Progenitor cell of endocrine pancreas (in vitro differentiated cells): ENCODE data around the gene ABCB4. TPM values are rescaled to one million over a fixed set of nuclear protein-coding genes. Genes with fewer than 3 reads are reported as not detected.

Experiments
- DNase-seq: peaks from one replicate; pipeline ENCODE4 v3.0.0; 2021; ENCODE audit warnings: low spot score; ENCODE audit not compliant: unreplicated experiment
- H3K27ac Mint-ChIP-seq: 2 replicates; pipeline ENCODE4 v1.8.0; 2021; ENCODE audit warnings: mild to moderate bottlenecking, moderate library complexity, mixed read lengths
- H3K27me3 Mint-ChIP-seq: 2 replicates; pipeline ENCODE4 v1.8.0; 2021; ENCODE audit warnings: mixed read lengths
- H3K36me3 Mint-ChIP-seq: 2 replicates; pipeline ENCODE4 v1.8.0; 2022; ENCODE audit warnings: mixed read lengths; ENCODE audit not compliant: insufficient read depth
- H3K4me1 Mint-ChIP-seq: 2 replicates; pipeline ENCODE4 v1.8.0; 2021; ENCODE audit warnings: low read depth, mixed read lengths
- H3K4me3 Mint-ChIP-seq: 2 replicates; pipeline ENCODE4 v1.8.0; 2021; ENCODE audit warnings: low read depth, mild to moderate bottlenecking, moderate library complexity, mixed read lengths
- H3K9me3 Mint-ChIP-seq: 2 replicates; pipeline ENCODE4 v1.8.0; 2021; ENCODE audit warnings: low read depth, mixed read lengths
- CTCF ChIP-seq: fragments of 200-600 bp; sonication (generic); IDR thresholded peaks from one replicate; pipeline ENCODE4 v1.5.0; 2021; ENCODE audit warnings: antibody characterized with exemption, mild to moderate bottlenecking; ENCODE audit not compliant: unreplicated experiment
- total RNA-seq: library from RNA; stranded (reverse); gene quantifications from 2 replicates; pipeline ENCODE4 v1.2.1, GENCODE V29; 2021

Gene ABCB4
- total RNA-seq, 1 donor from 2014 or later, result 0.65 TPM

GRCh38 chr7:87404674-87405073, 70.8 kb downstream of the ABCB4 start:
- Mint-ChIP-seq H3K27me3 (no peaks in the 10 kb centered on the region), H3K9me3 (no peaks in the 10 kb centered on the region), H3K36me3 (no peaks in the 10 kb centered on the region), H3K4me1 (no peaks in the 10 kb centered on the region), H3K4me3 (no peak overlapping the region), H3K27ac (no peak overlapping the region)
- no peak for DNase-seq
- TF ChIP-seq CTCF, result no peak

- peaks cover 18% of the 10 kb centered on the region for H3K36me3 Mint-ChIP-seq
- no peaks in the 10 kb centered on the region for H3K4me1 Mint-ChIP-seq
- H3K9me3 Mint-ChIP-seq, result peaks cover 6% of the 10 kb centered on the region
- no peak overlapping the region for H3K27ac Mint-ChIP-seq
- no peak overlapping the region for H3K4me3 Mint-ChIP-seq
- no peak for DNase-seq
- TF ChIP-seq CTCF, result no peak
- H3K27me3 Mint-ChIP-seq, result no peaks in the 10 kb centered on the region
Observed at GRCh38 chr7:87398446-87398845, 77.0 kb downstream of the ABCB4 start.

GRCh38 chr7:87395442-87396020, 79.9 kb downstream of the ABCB4 start:
- Mint-ChIP-seq H3K4me1 (no peaks in the 10 kb centered on the region), H3K27me3 (no peaks in the 10 kb centered on the region), H3K9me3 (peaks cover 6% of the 10 kb centered on the region), H3K4me3 (no peak overlapping the region), H3K36me3 (peaks cover 24% of the 10 kb centered on the region), H3K27ac (no peak overlapping the region)
- TF ChIP-seq CTCF, result no peak
- no peak for DNase-seq

GRCh38 chr7:87391020-87391701, 84.3 kb downstream of the ABCB4 start:
- Mint-ChIP-seq H3K4me1 (no peaks in the 10 kb centered on the region), H3K27ac (no peak overlapping the region), H3K4me3 (no peak overlapping the region), H3K9me3 (peaks cover 12% of the 10 kb centered on the region), H3K36me3 (peaks cover 44% of the 10 kb centered on the region), H3K27me3 (no peaks in the 10 kb centered on the region)
- DNase-seq, result no peak
- no peak for TF ChIP-seq CTCF

GRCh38 chr7:87380905-87381304, 94.6 kb downstream of the ABCB4 start:
- no peak for DNase-seq
- no peak overlapping the region for H3K27ac Mint-ChIP-seq
- no peak for TF ChIP-seq CTCF
- H3K4me1 Mint-ChIP-seq, result no peaks in the 10 kb centered on the region
- H3K9me3 Mint-ChIP-seq, result peaks cover 14% of the 10 kb centered on the region
- no peak overlapping the region for H3K4me3 Mint-ChIP-seq
- H3K36me3 Mint-ChIP-seq, result peaks cover 30% of the 10 kb centered on the region
- H3K27me3 Mint-ChIP-seq, result no peaks in the 10 kb centered on the region
